H9 (cell line): ENCODE data around the gene RUNX1. TPM values are rescaled to one million over a fixed set of nuclear protein-coding genes. Genes with fewer than 3 reads are reported as not detected.
A peak's percentile ranks its signal among the peaks of the same experiment; 100 is the strongest.

Source experiments
- DNase-seq: peaks from one replicate; pipeline ENCODE4 v3.0.0-alpha.2; 2017
- H2AFZ ChIP-seq: one replicate; pipeline ENCODE4 v1.6.1; 2013; ENCODE audit warnings: mild to moderate bottlenecking, low read length, control low read depth, moderate library complexity
- H2AK5ac ChIP-seq: 2 replicates; pipeline ENCODE4 v1.6.1; 2013; ENCODE audit warnings: low read length, control low read depth, mixed read lengths; ENCODE audit not compliant: insufficient read length
- H2BK120ac ChIP-seq: one replicate; pipeline ENCODE4 v1.6.1; 2013; ENCODE audit warnings: low read depth, mild to moderate bottlenecking, low read length, control low read depth, inconsistent platforms; ENCODE audit not compliant: poor library complexity, severe bottlenecking
- H2BK12ac ChIP-seq: 2 replicates; pipeline ENCODE4 v1.6.1; 2013; ENCODE audit warnings: low read length, control low read depth, mixed read lengths, low read depth; ENCODE audit not compliant: insufficient read length
- H2BK15ac ChIP-seq: 2 replicates; pipeline ENCODE4 v1.6.1; 2013; ENCODE audit warnings: low read depth, low read length, control low read depth
- H2BK20ac ChIP-seq: one replicate; pipeline ENCODE4 v1.6.1; 2013; ENCODE audit warnings: low read depth, mild to moderate bottlenecking, low read length, control low read depth, inconsistent platforms; ENCODE audit not compliant: poor library complexity, severe bottlenecking
- H2BK5ac ChIP-seq: 2 replicates; pipeline ENCODE4 v1.6.1; 2013; ENCODE audit warnings: low read length, control low read depth, mixed read lengths; ENCODE audit not compliant: insufficient read length
- H3K14ac ChIP-seq: 2 replicates; pipeline ENCODE4 v1.6.1; 2013; ENCODE audit warnings: low read length, control low read depth; ENCODE audit not compliant: insufficient read depth
- H3K18ac ChIP-seq: 2 replicates; pipeline ENCODE4 v1.6.1; 2013; ENCODE audit warnings: low read depth, mild to moderate bottlenecking, mixed read lengths, low read length, control low read depth; ENCODE audit not compliant: insufficient read length
- H3K23ac ChIP-seq: 2 replicates; pipeline ENCODE4 v1.6.1; 2013; ENCODE audit warnings: low read length, control low read depth, mixed read lengths, low read depth; ENCODE audit not compliant: insufficient read length
- H3K23me2 ChIP-seq: 2 replicates; pipeline ENCODE4 v1.6.1; 2013; ENCODE audit warnings: low read depth, mild to moderate bottlenecking, mixed read lengths, low read length, control low read depth; ENCODE audit not compliant: insufficient read length, poor library complexity, severe bottlenecking
- H3K27ac ChIP-seq: 2 replicates; pipeline ENCODE4 v1.5.1; 2013; ENCODE audit warnings: low read length, control low read depth, mixed read lengths, low read depth; ENCODE audit not compliant: insufficient read length
- H3K27me3 ChIP-seq: 2 replicates; pipeline ENCODE4 v1.6.1; 2013; ENCODE audit warnings: low read length, control low read depth, inconsistent platforms; ENCODE audit not compliant: insufficient read depth
- H3K4ac ChIP-seq: 2 replicates; pipeline ENCODE4 v1.6.1; 2013; ENCODE audit warnings: low read depth, mild to moderate bottlenecking, control low read depth, inconsistent platforms, low read length, moderate library complexity
- H3K4me1 ChIP-seq: 2 replicates; pipeline ENCODE4 v1.6.1; 2013; ENCODE audit warnings: low read length, control low read depth, inconsistent platforms; ENCODE audit not compliant: insufficient read depth
- H3K4me2 ChIP-seq: 2 replicates; pipeline ENCODE4 v1.6.1; 2013; ENCODE audit warnings: low read length, control low read depth, mixed read lengths; ENCODE audit not compliant: insufficient read length, insufficient read depth
- H3K56ac ChIP-seq: 2 replicates; pipeline ENCODE4 v1.6.1; 2013; ENCODE audit warnings: low read depth, mild to moderate bottlenecking, mixed read lengths, low read length, control low read depth; ENCODE audit not compliant: insufficient read length
- H3K79me1 ChIP-seq: 2 replicates; pipeline ENCODE4 v1.6.1; 2013; ENCODE audit warnings: low read depth, mild to moderate bottlenecking, moderate library complexity, low read length, control low read depth, inconsistent platforms; ENCODE audit not compliant: insufficient read depth, poor library complexity, severe bottlenecking
- H3K79me2 ChIP-seq: 2 replicates; pipeline ENCODE4 v1.6.1; 2013; ENCODE audit warnings: low read length, control low read depth, inconsistent platforms; ENCODE audit not compliant: insufficient read depth
- H3K9ac ChIP-seq: 2 replicates; pipeline ENCODE4 v1.6.1; 2013; ENCODE audit warnings: low read length, control low read depth, mixed read lengths; ENCODE audit not compliant: insufficient read length; ENCODE audit errors: extremely low read depth
- H3K9me3 ChIP-seq: one replicate; pipeline ENCODE4 v1.6.1; 2013; ENCODE audit warnings: low read depth, low read length, inconsistent platforms; ENCODE audit not compliant: control insufficient read depth
- H3T11ph ChIP-seq: one replicate; pipeline ENCODE4 v1.6.1; 2013; ENCODE audit warnings: mild to moderate bottlenecking, low read length, control low read depth, inconsistent platforms
- H4K20me1 ChIP-seq: one replicate; pipeline ENCODE4 v1.6.1; 2013; ENCODE audit not compliant: control insufficient read depth, insufficient read length, insufficient read depth
- H4K5ac ChIP-seq: 2 replicates; pipeline ENCODE4 v1.6.1; 2013; ENCODE audit warnings: low read depth, mild to moderate bottlenecking, mixed read lengths, low read length, control low read depth; ENCODE audit not compliant: insufficient read length
- H4K8ac ChIP-seq: replicated peaks from 2 replicates; pipeline ENCODE4 v1.6.1; 2013; ENCODE audit warnings: low read length, control low read depth, mixed read lengths, low read depth; ENCODE audit not compliant: insufficient read length
- H4K91ac ChIP-seq: 2 replicates; pipeline ENCODE4 v1.6.1; 2013; ENCODE audit warnings: low read depth, mild to moderate bottlenecking, moderate library complexity, mixed read lengths, low read length, control low read depth; ENCODE audit not compliant: insufficient read length
- H3K27ac Mint-ChIP-seq, 3 experiments: 2 replicates in 2 of 3; 3 replicates in 1 of 3; pipeline ENCODE4 v1.8.0; 2020 to 2021; ENCODE audit warnings: mixed read lengths in 3 of 3, mild to moderate bottlenecking in 1 of 3, moderate library complexity in 1 of 3
- H3K27me3 Mint-ChIP-seq: 2 replicates; pipeline ENCODE4 v1.8.0; 2021; ENCODE audit warnings: low read depth, mild to moderate bottlenecking, moderate library complexity, mixed read lengths
- H3K36me3 Mint-ChIP-seq, 3 experiments: 2 replicates in 2 of 3; 3 replicates in 1 of 3; pipeline ENCODE4 v1.8.0; 2020 to 2021; ENCODE audit warnings: low read depth in 3 of 3, mixed read lengths in 3 of 3; ENCODE audit not compliant: insufficient read depth in 1 of 3
- H3K4me1 Mint-ChIP-seq, 2 experiments: 2 replicates each; pipeline ENCODE4 v1.8.0; 2020; ENCODE audit warnings: mixed read lengths in 2 of 2
- H3K4me3 Mint-ChIP-seq, 2 experiments: 2 replicates in 1 of 2; 3 replicates in 1 of 2; pipeline ENCODE4 v1.8.0; 2020 to 2021; ENCODE audit warnings: mild to moderate bottlenecking in 2 of 2, mixed read lengths in 2 of 2, moderate library complexity in 1 of 2
- H3K9me3 Mint-ChIP-seq, 2 experiments: 2 replicates in 1 of 2; 3 replicates in 1 of 2; pipeline ENCODE4 v1.8.0; 2020; ENCODE audit warnings: mild to moderate bottlenecking in 2 of 2, mixed read lengths in 2 of 2, moderate library complexity in 1 of 2
- WGBS: extraction: QIAGEN DNeasy Blood & Tissue Kit; methylation state at CpG from one replicate; pipeline ENCODE4 v1.1.7; 2013; ENCODE audit warnings: missing lambda C conversion rate, low lambda C conversion rate, mixed read lengths; ENCODE audit not compliant: insufficient read length; ENCODE audit errors: extremely low coverage; 5-methylcytosine and 5-hydroxymethylcytosine counted together
- total RNA-seq: library from RNA; stranded (reverse); gene quantifications from 2 replicates; pipeline ENCODE4 v1.2.1, GENCODE V29; 2021
- TF ChIP-seq, protein P1 (sequence below): fragments of 200-600 bp; sonication (generic); conservative IDR thresholded peaks from 3 replicates; pipeline ENCODE4 v1.8.0; 2021; ENCODE audit warnings: antibody characterized with exemption, mild to moderate bottlenecking

Gene RUNX1
- total RNA-seq, 1 experiment from 2014 or later: 0.72 TPM

DNA sequence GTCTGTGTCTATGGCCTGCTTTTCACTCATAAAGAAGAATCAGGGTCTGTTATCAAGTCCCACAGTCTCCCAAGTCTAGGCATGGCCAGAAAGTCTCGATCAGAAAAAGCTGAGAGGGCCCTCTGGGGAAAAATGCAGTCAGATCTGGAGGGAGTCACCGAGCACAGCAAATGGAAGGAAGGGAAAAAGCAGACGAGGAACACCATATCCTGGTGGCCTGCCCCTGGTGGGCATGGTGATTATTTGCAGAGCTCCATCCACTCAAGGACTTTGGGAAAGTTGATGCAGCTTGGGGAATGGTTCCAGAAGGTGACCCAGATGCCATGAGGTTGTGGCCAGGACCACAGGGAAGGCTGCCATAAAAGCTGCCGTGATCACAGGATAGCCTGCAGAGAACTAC is 191.2 kb downstream of the RUNX1 start:
- Histone ChIP-seq H2BK12ac (no peak overlapping the region), H2AK5ac (no peak overlapping the region), H3K79me1 (no peaks in the 10 kb centered on the region), H3K79me2 (no peaks in the 10 kb centered on the region), H3K4me1 (no peaks in the 10 kb centered on the region), H3K4ac (no peak overlapping the region), H3K9ac (no peak overlapping the region), H3K23ac (no peak overlapping the region), H4K8ac (no peak overlapping the region), H3K4me2 (no peak overlapping the region), H2BK15ac (no peak overlapping the region), H4K5ac (no peak overlapping the region), H2BK20ac (no peak overlapping the region), H2BK5ac (no peak overlapping the region), H4K91ac (no peak overlapping the region), H3K27ac (no peak overlapping the region), H3T11ph (no peak overlapping the region), H4K20me1 (no peaks in the 10 kb centered on the region), H3K9me3 (no peaks in the 10 kb centered on the region), H3K14ac (no peak overlapping the region), H3K27me3 (no peaks in the 10 kb centered on the region; the same call in 1 of the 2 replicates), H3K56ac (no peak overlapping the region), H2BK120ac (no peak overlapping the region), H3K23me2 (no peaks in the 10 kb centered on the region), H2AFZ (no peak overlapping the region), H3K18ac (no peak overlapping the region)
- no peak for DNase-seq
- WGBS: no CpG with 5 or more reads among the region's 4 CpGs
- Mint-ChIP-seq H3K36me3 (no peaks in the 10 kb centered on the region), H3K4me1 (no peaks in the 10 kb centered on the region; a peak in 1 of 4 replicates), H3K27me3 (peaks cover 58% of the 10 kb centered on the region), H3K9me3 (no peaks in the 10 kb centered on the region), H3K4me3 (no peak overlapping the region), H3K27ac (no peak overlapping the region)
- TF ChIP-seq, protein P1, sequence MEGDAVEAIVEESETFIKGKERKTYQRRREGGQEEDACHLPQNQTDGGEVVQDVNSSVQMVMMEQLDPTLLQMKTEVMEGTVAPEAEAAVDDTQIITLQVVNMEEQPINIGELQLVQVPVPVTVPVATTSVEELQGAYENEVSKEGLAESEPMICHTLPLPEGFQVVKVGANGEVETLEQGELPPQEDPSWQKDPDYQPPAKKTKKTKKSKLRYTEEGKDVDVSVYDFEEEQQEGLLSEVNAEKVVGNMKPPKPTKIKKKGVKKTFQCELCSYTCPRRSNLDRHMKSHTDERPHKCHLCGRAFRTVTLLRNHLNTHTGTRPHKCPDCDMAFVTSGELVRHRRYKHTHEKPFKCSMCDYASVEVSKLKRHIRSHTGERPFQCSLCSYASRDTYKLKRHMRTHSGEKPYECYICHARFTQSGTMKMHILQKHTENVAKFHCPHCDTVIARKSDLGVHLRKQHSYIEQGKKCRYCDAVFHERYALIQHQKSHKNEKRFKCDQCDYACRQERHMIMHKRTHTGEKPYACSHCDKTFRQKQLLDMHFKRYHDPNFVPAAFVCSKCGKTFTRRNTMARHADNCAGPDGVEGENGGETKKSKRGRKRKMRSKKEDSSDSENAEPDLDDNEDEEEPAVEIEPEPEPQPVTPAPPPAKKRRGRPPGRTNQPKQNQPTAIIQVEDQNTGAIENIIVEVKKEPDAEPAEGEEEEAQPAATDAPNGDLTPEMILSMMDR: peak; percentile 52
